MCF 10A (cell line): Measurements from ENCODE around the gene TMEM245. TPM values are rescaled to one million over a fixed set of nuclear protein-coding genes. Genes with fewer than 3 reads are reported as not detected.
"Not testable (repeated sequence)": the region's sequence is repeated elsewhere in the genome, so short reads cannot be mapped to it uniquely, and the experiment has no call there.

Source experiments
- BruUV-seq: library from RNA; stranded (reverse); fragments of 400-500 nt; replicated peaks from 2 replicates; lab custom pipeline; 2021; lab: Mats Ljungman, UMichigan
- CTCF ChIA-PET: fragments of 300-600 bp; sonication (Branson Sonifier 250); formaldehyde crosslinking; extraction: SDS; loops from one replicate; lab custom pipeline; 2021; ENCODE audit warnings: antibody characterized with exemption, inconsistent platforms; lab: Yijun Ruan, JAX
- POLR2A ChIA-PET: fragments of 300-600, 350-650 bp; sonication (Branson Sonifier 250); formaldehyde crosslinking; extraction: SDS; loops from one replicate; lab custom pipeline; 2020; ENCODE audit warnings: antibody characterized with exemption, inconsistent platforms; lab: Yijun Ruan, JAX
- DNase-seq: peaks from one replicate; pipeline ENCODE4 v3.0.0-alpha.2; 2018; ENCODE audit not compliant: unreplicated experiment
- H3K27ac Mint-ChIP-seq: one replicate; pipeline ENCODE4 v1.8.0; 2022; ENCODE audit warnings: mild to moderate bottlenecking, low read depth, mixed read lengths; ENCODE audit not compliant: unreplicated experiment
- H3K27me3 Mint-ChIP-seq: one replicate; pipeline ENCODE4 v1.8.0; 2022; ENCODE audit warnings: mixed read lengths; ENCODE audit not compliant: insufficient read depth, unreplicated experiment
- H3K36me3 Mint-ChIP-seq: one replicate; pipeline ENCODE4 v1.8.0; 2022; ENCODE audit warnings: mild to moderate bottlenecking, moderate library complexity, mixed read lengths; ENCODE audit not compliant: insufficient read depth, unreplicated experiment
- H3K4me1 Mint-ChIP-seq: one replicate; pipeline ENCODE4 v1.8.0; 2022; ENCODE audit warnings: mixed read lengths; ENCODE audit not compliant: insufficient read depth, unreplicated experiment
- H3K4me3 Mint-ChIP-seq: one replicate; pipeline ENCODE4 v1.8.0; 2022; ENCODE audit warnings: mild to moderate bottlenecking, moderate library complexity, mixed read lengths; ENCODE audit not compliant: unreplicated experiment
- H3K9me3 Mint-ChIP-seq: one replicate; pipeline ENCODE4 v1.8.0; 2022; ENCODE audit warnings: mixed read lengths; ENCODE audit not compliant: unreplicated experiment
- CTCF ChIP-seq: fragments of 200-600 bp; IDR thresholded peaks from one replicate; pipeline ENCODE4 v1.8.0; 2022; ENCODE audit warnings: antibody characterized with exemption, mild to moderate bottlenecking; ENCODE audit not compliant: unreplicated experiment
- intact Hi-C: fragments of 100-400 bp; cut with micrococcal nuclease; formaldehyde crosslinking; loops from 2 replicates; pipeline ENCODE4 v1.14.1; 2022
- total RNA-seq: library from RNA; stranded (reverse); gene quantifications from 2 replicates; pipeline ENCODE4 v1.2.3, GENCODE V29; 2022

TMEM245 gene
- total RNA-seq, 1 experiment from 2014 or later, result 35.0 TPM

GRCh38 chr9:109129470-109130197, 9.9 kb upstream of the TMEM245 start:
- ChIA-PET POLR2A (interaction anchor here (1.2 to 1.4 kb wide), 2 partner anchors 10 to 15 kb away, joined by 3 to 6 read pairs; partner anchors contain the start of gene TMEM245), CTCF (interaction anchor here (0.6 to 0.7 kb wide), 2 partner anchors 71 to 120 kb away, joined by 3 to 5 read pairs; no protein-coding TSS in a partner anchor)
- BruUV-seq, result no TSS peak

GRCh38 chr9:109126671-109127070, 6.9 kb upstream of the TMEM245 start:
- H3K27ac Mint-ChIP-seq, H3K36me3 Mint-ChIP-seq, H3K27me3 Mint-ChIP-seq, DNase-seq, H3K9me3 Mint-ChIP-seq, H3K4me1 Mint-ChIP-seq, intact Hi-C loops, BruUV-seq, POLR2A ChIA-PET, H3K4me3 Mint-ChIP-seq: not testable (repeated sequence)
- CTCF ChIA-PET, result interaction anchor here (0.7 kb wide), 1 partner anchor 219 kb away, joined by 4 read pairs; no protein-coding TSS in a partner anchor

More at GRCh38 chr9:109129470-109130197, 9.9 kb upstream of the TMEM245 start:
- Mint-ChIP-seq H3K4me3 (no peak overlapping the region), H3K4me1 (no peaks in the 10 kb centered on the region), H3K27me3 (no peaks in the 10 kb centered on the region), H3K27ac (no peak overlapping the region), H3K36me3 (no peaks in the 10 kb centered on the region), H3K9me3 (no peaks in the 10 kb centered on the region)
- intact Hi-C loops, result no loop called here
- DNase-seq, result no peak
- TF ChIP-seq CTCF, result no peak

GRCh38 chr9:109124121-109124520, 4.4 kb upstream of the TMEM245 start:
- Mint-ChIP-seq H3K27ac (no peak overlapping the region), H3K9me3 (no peaks in the 10 kb centered on the region), H3K36me3 (no peaks in the 10 kb centered on the region), H3K4me1 (no peaks in the 10 kb centered on the region), H3K4me3 (no peak overlapping the region), H3K27me3 (no peaks in the 10 kb centered on the region)
- POLR2A ChIA-PET, result no interaction called here
- no peak for DNase-seq
- CTCF ChIA-PET, result interaction anchor here (1.3 kb wide), 1 partner anchor 60 kb away, joined by 3 read pairs; no protein-coding TSS in a partner anchor
- TF ChIP-seq CTCF, result no peak
- no TSS peak for BruUV-seq
- intact Hi-C loops, result no loop called here

- Mint-ChIP-seq H3K4me3 (no peak overlapping the region), H3K36me3 (peaks cover 6% of the 10 kb centered on the region), H3K9me3 (no peaks in the 10 kb centered on the region), H3K27me3 (no peaks in the 10 kb centered on the region), H3K4me1 (peaks cover 7% of the 10 kb centered on the region), H3K27ac (no peak overlapping the region)
- intact Hi-C loops, result no loop called here
- DNase-seq, result no peak
- no peak for TF ChIP-seq CTCF
- CTCF ChIA-PET, result no interaction called here
- POLR2A ChIA-PET, result no interaction called here
- no TSS peak for BruUV-seq
These were observed 3.2 kb upstream of the TMEM245 start for GRCh38 chr9:109122726-109123621.
